Fibroblast of lung (primary cell): ENCODE measurements around the gene SPATA6L. TPM values are rescaled to one million over a fixed set of nuclear protein-coding genes. Genes with fewer than 3 reads are reported as not detected.

Experiments used
- DNase-seq, 2 donors: peaks; one replicate each; pipeline versions ENCODE4 v3.0.0 to v3.0.0-alpha.2; 2010; ENCODE audit warnings: low read depth in 2 of 2
- H2AFZ ChIP-seq: 2 replicates; pipeline ENCODE4 v1.5.1; 2012; ENCODE audit warnings: low read length, control low read depth, inconsistent platforms
- H3K27ac ChIP-seq: 2 replicates; pipeline ENCODE4 v1.5.1; 2011; ENCODE audit warnings: low read length, control low read depth; ENCODE audit not compliant: insufficient read depth
- H3K27me3 ChIP-seq: 2 replicates; pipeline ENCODE4 v1.5.1; 2011; ENCODE audit warnings: mild to moderate bottlenecking, low read length; ENCODE audit not compliant: control insufficient read depth, insufficient read depth
- H3K36me3 ChIP-seq: 2 replicates; pipeline ENCODE4 v1.5.1; 2011; ENCODE audit warnings: low read length; ENCODE audit not compliant: control insufficient read depth, insufficient read depth
- H3K4me1 ChIP-seq: 2 replicates; pipeline ENCODE4 v1.5.1; 2011; ENCODE audit warnings: low read length; ENCODE audit not compliant: control insufficient read depth, insufficient read depth; ENCODE audit errors: extremely low read depth
- H3K4me2 ChIP-seq: 2 replicates; pipeline ENCODE4 v1.5.1; 2011; ENCODE audit warnings: low read length, control low read depth; ENCODE audit not compliant: insufficient read depth; ENCODE audit errors: extremely low read depth
- H3K4me3 ChIP-seq, 4 experiments: fragments of 200-600 bp in 1 of 4; sonication (generic) in 1 of 4; replicated peaks in 1 of 4; 2 replicates each; pipeline ENCODE4 v1.5.1; 2011 to 2016; ENCODE audit warnings: low read length in 4 of 4, low read depth in 3 of 4, mild to moderate bottlenecking in 3 of 4, control low read depth in 2 of 4, inconsistent platforms in 1 of 4, mixed read lengths in 1 of 4; ENCODE audit not compliant: insufficient read depth in 1 of 4; ENCODE audit errors: control extremely low read depth in 1 of 4
- H3K79me2 ChIP-seq: 2 replicates; pipeline ENCODE4 v1.5.1; 2012; ENCODE audit warnings: mild to moderate bottlenecking, low read length, inconsistent platforms; ENCODE audit not compliant: control insufficient read depth, insufficient read depth
- H3K9ac ChIP-seq: 2 replicates; pipeline ENCODE4 v1.5.1; 2011; ENCODE audit warnings: mild to moderate bottlenecking, low read length, control low read depth; ENCODE audit not compliant: insufficient read depth
- H3K9me3 ChIP-seq: 2 replicates; pipeline ENCODE4 v1.5.1; 2012; ENCODE audit warnings: low read depth, low read length; ENCODE audit not compliant: control insufficient read depth, insufficient read depth
- H4K20me1 ChIP-seq: 2 replicates; pipeline ENCODE4 v1.5.1; 2011; ENCODE audit warnings: low read length; ENCODE audit not compliant: control insufficient read depth, insufficient read depth; ENCODE audit errors: extremely low read depth
- EZH2 ChIP-seq: IDR thresholded peaks from 2 replicates; pipeline ENCODE4 v1.5.1; 2012; ENCODE audit warnings: low read length, control low read depth, mild to moderate bottlenecking; ENCODE audit errors: missing control alignments
- polyA plus RNA-seq, 2 donors: library from polyadenylated mRNA; depleted of rRNA in 1 of 2; stranded (reverse) in 1 of 2; unstranded in 1 of 2; fragments of >200 nt; gene quantifications; 2 replicates each; pipeline ENCODE4 v1.2.1, GENCODE V29; 2011 to 2012; ENCODE audit warnings: missing spikeins in 1 of 2
- total RNA-seq: library from RNA; depleted of rRNA; stranded (reverse); fragments of >200 nt; gene quantifications from 2 replicates; pipeline ENCODE4 v1.2.1, GENCODE V29; 2014
- TF ChIP-seq, protein P1 (sequence below), 2 donors: IDR thresholded peaks in 1 of 2; conservative IDR thresholded peaks in 1 of 2; 1 replicate in 1 of 2; 2 replicates in 1 of 2; pipeline ENCODE4 v1.5.1; 2011 to 2012; ENCODE audit warnings: low read length in 2 of 2, control low read depth in 1 of 2, inconsistent platforms in 1 of 2, low read depth in 1 of 2, mild to moderate bottlenecking in 1 of 2

Gene SPATA6L
- total and polyA plus RNA-seq, 2 donors (not counting 1 experiment from before 2014, with no cell fraction given) = 0.54 to 1.2 TPM

DNA sequence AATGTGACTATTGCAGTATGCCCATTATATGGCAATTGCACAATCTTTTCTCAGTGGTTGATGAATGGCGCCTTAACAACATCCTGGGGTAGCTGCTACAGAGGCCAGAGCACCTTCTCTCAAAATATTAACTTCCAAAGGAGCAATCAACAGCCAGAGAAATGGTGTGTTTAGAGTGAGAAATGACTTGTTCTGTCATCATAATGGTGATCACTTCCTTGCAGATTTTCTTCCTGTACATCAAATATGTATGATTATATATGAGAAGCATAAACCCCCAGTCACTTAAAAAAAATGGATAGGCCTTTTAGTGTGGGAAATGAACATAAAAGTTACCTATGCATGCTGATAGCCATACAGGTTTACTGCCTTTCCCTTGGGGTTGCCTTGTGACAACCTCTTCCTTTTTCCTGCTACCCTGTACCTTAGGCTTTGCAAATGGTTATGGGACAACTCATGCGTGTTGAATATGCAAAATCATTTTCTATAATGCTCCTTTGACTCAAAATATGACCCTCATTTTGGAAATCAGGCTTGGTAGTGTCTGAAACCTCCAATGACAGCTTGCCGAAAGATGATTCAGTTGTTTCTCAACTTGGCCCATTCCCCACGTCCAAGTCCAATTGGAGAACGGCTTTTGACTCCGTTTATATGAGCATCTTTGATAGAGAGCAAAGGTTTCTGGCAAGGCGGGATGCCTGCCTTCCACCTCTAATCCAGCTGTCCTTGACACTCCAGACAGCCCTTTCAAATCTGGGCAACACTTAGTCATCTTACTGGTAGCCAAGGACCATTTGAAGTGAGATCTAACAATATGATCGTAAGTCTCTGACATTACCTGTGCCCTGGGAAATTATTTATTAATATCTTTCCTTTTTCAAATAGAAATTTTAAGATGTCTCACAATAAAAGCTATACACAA is 106.8 kb downstream of the SPATA6L start:
- H3K9ac ChIP-seq = no peak overlapping the region
- no peak overlapping the region for H3K4me3 ChIP-seq
- no peak for DNase-seq
- no peaks in the 10 kb centered on the region for H3K4me1 ChIP-seq
- no peak overlapping the region for H2AFZ ChIP-seq
- no peaks in the 10 kb centered on the region for H3K9me3 ChIP-seq
- no peaks in the 10 kb centered on the region for H3K79me2 ChIP-seq
- no peak for TF ChIP-seq EZH2
- TF ChIP-seq, protein P1, sequence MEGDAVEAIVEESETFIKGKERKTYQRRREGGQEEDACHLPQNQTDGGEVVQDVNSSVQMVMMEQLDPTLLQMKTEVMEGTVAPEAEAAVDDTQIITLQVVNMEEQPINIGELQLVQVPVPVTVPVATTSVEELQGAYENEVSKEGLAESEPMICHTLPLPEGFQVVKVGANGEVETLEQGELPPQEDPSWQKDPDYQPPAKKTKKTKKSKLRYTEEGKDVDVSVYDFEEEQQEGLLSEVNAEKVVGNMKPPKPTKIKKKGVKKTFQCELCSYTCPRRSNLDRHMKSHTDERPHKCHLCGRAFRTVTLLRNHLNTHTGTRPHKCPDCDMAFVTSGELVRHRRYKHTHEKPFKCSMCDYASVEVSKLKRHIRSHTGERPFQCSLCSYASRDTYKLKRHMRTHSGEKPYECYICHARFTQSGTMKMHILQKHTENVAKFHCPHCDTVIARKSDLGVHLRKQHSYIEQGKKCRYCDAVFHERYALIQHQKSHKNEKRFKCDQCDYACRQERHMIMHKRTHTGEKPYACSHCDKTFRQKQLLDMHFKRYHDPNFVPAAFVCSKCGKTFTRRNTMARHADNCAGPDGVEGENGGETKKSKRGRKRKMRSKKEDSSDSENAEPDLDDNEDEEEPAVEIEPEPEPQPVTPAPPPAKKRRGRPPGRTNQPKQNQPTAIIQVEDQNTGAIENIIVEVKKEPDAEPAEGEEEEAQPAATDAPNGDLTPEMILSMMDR (conservative IDR thresholded peaks at IDR 0.05 in 1 of 2, IDR thresholded peaks at IDR 0.05 in 1 of 2; ENCODE audit: low read depth in 1 of 2, low read length in 2 of 2) = no peak
- no peak overlapping the region for H3K4me2 ChIP-seq
- H3K36me3 ChIP-seq = no peaks in the 10 kb centered on the region
- no peak overlapping the region for H3K27ac ChIP-seq
- no peaks in the 10 kb centered on the region for H3K27me3 ChIP-seq
- H4K20me1 ChIP-seq = no peaks in the 10 kb centered on the region

DNA sequence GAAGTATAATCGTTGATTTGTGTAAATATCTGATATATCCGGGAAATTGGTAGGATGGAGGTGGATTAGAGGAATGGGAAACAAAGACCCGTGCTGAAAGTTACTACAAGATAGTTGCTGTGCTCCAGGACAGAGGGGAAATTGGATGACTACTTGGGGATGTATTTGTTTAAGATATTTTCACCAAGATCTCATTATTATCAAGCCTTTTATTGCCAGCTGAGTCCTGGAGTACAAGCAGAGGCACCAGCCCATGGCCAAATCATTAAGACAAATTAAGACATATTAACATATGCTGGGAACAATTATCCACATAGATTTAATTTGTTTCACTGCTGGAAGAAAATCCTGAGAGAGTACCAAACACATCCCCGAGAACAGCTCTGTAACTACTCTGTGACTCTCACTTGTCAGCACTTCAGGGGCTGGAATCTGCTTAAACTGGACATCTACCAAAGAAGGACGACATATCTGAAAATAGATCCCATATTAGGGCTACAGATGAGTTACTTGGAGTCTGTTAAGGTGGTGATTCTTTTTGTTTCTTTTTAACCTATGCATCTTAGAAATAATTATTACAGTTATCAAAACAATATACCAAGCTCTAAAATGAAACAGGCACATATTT is 107.8 kb downstream of the SPATA6L start:
- Histone ChIP-seq H3K27ac (no peak overlapping the region), H4K20me1 (no peaks in the 10 kb centered on the region), H3K9ac (no peak overlapping the region), H3K36me3 (no peaks in the 10 kb centered on the region), H3K9me3 (no peaks in the 10 kb centered on the region), H3K27me3 (no peaks in the 10 kb centered on the region), H3K4me2 (no peak overlapping the region), H3K4me1 (no peaks in the 10 kb centered on the region), H2AFZ (no peak overlapping the region), H3K79me2 (no peaks in the 10 kb centered on the region), H3K4me3 (no peak overlapping the region)
- DNase-seq = no peak
- no peak for TF ChIP-seq EZH2
- TF ChIP-seq, protein P1 (conservative IDR thresholded peaks at IDR 0.05 in 1 of 2, IDR thresholded peaks at IDR 0.05 in 1 of 2; ENCODE audit: low read depth in 1 of 2, low read length in 2 of 2) = no peak

DNA sequence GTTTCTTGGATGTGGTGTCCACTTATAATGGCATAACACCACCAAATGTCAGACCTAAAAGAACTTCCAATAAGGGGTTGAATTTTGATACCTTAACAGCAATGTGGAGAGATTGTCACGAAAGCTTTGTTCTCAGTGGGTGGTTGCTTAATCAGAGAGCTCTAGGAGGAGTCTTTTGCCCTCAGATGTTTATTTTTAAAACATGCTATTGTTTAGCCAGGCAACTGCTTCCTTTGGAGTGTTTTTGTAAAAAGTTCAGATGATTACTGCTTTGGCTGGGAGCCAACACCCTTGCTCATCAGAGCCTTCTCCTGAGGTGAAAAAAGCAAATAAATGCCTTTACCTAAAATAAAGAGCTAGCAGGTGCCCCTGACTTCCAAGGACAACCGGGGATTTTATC is 111.0 kb downstream of the SPATA6L start:
- TF ChIP-seq, protein P1 (conservative IDR thresholded peaks at IDR 0.05 in 1 of 2, IDR thresholded peaks at IDR 0.05 in 1 of 2; ENCODE audit: low read depth in 1 of 2, low read length in 2 of 2) = no peak
- TF ChIP-seq EZH2 = no peak
- Histone ChIP-seq H3K9ac (no peak overlapping the region), H3K4me3 (no peak overlapping the region), H3K79me2 (no peaks in the 10 kb centered on the region), H3K4me2 (no peak overlapping the region), H3K27ac (no peak overlapping the region), H3K4me1 (no peaks in the 10 kb centered on the region), H3K27me3 (no peaks in the 10 kb centered on the region), H3K36me3 (no peaks in the 10 kb centered on the region), H4K20me1 (no peaks in the 10 kb centered on the region), H2AFZ (no peak overlapping the region), H3K9me3 (no peaks in the 10 kb centered on the region)
- DNase-seq = peak in 1 of 2 donors; percentile 52
